ENCODE data around the gene MAPKBP1.

MAPKBP1 gene

DNA sequence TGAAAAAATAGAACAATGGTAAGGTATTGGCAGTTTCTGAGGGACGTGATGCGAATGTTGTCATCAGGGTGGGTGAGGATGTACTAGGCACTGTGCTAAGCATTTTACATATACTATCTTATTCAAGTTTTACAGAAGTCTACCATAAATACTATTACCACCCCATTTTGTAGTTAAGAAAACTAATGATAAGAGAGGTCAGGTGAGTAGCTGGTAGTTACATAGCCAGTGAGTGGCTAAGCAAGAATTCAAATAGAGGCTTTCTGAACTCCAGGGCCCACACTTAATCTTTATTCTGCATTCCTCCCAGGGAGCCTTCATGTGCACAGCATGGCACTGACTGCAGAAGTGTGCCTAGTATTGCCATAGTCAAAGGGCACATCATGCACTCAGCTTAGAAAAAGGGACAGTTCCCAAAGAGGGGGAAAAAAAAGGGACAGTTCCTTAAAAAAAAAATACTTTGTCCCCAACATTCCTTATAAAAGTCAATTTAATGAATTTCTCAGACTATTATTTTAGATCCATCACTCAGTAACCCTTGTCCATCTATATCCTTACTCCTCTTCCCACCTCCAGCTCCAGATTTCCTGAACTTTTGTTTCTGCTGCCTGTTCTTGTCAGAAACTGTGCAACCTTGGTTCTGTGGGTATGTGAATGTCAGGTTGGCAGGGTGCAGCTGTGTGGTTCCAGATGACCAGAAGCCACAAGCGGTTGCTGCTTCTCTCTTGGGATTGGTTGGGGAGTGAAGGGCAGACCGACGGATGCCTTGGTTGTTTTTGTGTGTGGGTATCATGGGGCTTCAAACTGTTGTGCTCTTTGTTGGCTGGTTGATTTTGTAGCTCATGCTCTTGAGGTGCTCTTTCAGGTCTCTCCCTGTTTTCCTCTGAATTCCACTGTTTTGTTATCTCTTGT is 8.3 kb downstream of the MAPKBP1 start:
- no peak for DNase-seq (ENCODE audit: low spot score)

DNA sequence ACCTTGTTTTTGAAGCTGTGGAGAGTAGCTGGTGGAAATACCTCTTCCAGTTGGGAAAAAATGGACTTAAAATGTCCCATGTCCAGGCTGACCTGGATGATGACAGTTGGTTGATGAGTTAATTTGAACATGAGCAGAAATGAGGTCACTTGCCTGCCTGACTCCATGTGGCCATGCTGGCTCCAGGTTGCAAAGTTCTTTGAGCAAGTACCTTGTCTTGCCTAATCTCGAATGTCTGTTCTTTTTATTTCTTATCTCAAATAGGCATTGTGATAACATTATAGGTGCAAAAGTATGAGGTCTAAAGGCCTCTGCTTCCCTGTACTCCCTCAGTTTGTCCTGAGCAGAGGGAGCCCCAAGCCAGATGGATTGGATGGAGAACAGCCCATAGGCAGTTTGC is 9.0 kb downstream of the MAPKBP1 start:
- DNase-seq (ENCODE audit: low spot score) = peak; percentile 86

DNA sequence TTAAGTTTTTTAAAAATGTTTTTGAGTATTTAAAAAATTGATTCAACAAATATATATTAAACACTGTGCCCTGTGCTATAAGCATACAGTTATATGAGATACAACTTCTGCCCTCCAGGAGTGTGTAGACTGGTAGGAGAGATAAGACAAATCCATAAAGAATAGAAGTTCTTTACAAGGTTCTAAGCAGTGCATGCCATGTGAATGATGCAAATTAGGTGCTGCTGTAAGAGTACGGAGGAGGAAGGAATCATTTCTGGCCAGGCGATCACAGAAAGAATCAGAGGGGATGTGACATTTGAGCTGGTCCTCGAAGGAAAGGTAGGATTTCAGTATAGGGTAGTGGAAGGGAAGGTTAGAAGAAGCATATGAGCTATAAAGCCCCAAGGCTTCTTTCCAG is 14.0 kb downstream of the MAPKBP1 start:
- no peak for DNase-seq (ENCODE audit: low spot score)

DNA sequence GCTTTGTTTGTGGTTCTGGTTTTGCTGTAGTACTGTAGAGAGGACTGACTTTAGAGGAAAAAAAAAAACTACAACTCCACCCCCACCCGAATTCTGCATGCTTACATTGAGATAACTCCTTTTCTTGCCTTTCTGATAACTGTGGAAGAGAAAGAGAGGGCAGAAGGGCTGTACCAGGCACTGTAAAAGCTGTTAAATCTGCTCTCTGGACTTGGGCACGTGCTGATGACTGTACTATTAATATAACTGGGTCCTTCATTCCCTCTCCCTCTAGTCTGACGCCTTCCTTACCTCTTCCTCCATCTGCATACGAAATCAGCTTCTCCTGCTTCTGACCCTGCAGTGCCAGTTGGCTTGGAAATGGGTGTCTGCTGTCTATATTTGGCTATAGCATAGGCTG is 15.0 kb downstream of the MAPKBP1 start:
- peak; percentile 29 for DNase-seq (ENCODE audit: low spot score)

DNA sequence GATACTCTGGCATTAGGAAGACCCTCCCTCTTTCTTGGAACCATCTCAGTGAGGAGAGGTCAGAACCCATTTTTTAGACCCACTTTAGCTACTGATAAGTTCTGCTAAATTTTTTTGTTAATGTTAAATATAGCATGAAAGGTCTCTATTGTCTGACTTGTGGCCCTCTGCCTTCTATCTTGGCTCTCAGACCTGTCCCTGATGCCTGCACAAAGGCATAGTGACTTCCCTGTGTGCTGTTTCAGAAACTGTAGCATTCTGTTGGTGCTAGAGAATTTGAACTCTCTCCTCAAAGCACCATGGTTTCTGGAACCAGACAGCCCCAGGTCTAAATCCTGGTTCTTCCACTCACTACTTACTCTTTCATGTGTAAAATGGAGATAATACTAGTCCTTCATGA is 15.4 kb downstream of the MAPKBP1 start:
- DNase-seq (ENCODE audit: low spot score) = no peak

DNA sequence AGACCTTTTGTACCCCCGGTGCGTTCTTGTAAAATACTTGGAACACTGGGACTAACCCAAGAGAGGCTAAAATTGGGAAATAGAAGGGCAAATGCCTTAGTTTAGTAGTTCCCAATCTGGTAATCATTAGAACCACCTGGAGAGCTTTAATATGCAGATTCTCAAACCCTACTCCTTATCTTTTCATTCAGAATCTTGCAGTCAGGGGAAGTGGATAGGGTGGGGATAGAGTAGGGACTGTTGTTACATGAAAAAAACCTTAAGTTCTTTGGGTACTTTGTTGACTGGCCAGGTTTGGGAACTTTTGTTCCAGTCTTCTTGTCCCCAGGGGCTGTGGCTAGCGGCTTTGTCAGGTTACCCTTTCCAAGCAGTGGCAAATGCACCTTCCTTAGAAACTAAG is 15.9 kb downstream of the MAPKBP1 start:
- DNase-seq (ENCODE audit: low spot score) = no peak

DNA sequence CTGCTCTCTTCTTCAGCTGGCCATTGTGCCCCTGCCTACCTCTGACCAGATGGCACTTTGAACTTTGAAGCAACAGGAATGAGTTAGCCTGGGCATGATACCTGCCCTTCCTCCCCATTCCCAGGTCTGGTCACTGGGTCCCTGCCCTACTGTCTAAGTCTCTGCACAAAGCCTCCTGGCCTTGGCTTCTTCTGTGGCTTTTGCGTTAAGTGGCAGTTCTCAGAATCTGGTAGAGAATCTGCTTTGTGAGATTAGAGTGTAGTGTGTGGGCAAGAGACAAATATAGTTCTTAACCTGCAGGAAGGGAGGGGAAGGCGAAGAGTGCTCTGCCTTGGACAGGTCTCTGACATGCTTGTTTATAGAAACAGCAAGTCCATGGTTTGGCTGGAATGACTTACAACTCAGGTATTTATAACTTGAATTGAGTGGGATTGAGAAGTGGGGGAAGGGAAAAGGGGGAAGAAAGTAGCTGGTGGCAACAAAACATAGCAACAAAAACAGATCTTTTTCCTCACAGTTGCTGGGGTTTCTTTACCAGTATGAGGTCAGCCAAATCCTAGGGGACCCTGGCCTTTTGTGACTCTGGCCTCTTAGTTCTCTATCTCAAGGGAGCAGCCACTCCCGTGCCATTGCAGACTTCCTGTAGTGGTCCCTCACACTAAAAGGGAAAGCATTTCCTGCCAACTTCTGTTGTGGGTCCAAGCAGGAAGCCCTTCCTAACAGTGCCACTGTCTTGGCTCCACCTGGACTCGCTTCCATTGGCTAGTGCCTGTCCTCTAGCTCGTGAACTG is 16.7 kb downstream of the MAPKBP1 start:
- DNase-seq (ENCODE audit: low spot score) = no peak

DNA sequence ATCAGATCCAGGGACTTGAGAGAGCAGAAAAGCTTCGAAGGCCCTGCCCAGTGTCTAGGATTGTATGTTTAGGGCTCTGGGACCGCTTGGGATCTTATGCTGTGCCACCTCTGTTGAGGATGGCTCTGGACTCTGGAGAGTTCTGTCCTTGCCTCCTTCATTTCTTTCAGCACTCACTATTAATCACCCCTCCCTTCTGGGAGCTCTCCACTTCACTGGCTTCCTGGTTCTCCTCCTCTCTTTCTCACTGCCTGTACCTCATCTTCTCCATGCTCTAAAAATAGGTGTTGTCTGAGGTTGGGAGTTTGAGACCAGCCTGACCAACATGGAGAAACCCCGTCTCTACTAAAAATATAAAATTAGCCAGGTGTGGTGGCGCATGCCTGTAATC is 17.3 kb downstream of the MAPKBP1 start:
- DNase-seq (ENCODE audit: low spot score) = no peak

DNA sequence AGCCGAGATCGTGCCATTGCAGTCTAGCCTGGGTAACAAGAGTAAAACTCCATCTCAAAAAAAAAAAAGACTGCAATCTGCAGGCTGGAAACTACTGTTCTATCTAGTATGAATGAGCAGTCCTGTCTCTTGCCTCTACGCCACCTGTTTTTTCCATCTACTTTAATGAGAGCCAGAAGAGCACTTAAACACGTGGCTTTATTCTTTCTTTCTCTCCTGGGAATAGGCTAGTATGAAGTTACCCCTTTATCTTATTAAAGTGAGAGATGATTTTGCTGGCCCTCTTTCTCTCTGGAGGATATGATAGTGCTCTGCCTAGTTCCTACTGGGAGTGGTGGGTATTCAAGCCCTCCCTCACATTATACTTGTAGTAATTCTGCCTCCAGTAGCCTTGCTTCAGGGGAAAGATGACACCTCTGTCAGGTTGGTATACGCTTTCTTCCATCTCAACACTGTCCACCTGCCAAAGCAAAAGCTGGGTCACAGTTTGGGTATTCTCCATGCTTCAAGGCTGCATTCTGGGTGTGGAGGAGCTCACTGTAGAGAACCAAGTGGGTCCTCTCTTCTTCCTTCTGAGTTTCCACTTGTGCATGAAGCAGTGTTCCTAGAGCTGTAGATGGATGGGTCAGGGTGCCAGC is 17.8 kb downstream of the MAPKBP1 start:
- no peak for DNase-seq (ENCODE audit: low spot score)

DNA sequence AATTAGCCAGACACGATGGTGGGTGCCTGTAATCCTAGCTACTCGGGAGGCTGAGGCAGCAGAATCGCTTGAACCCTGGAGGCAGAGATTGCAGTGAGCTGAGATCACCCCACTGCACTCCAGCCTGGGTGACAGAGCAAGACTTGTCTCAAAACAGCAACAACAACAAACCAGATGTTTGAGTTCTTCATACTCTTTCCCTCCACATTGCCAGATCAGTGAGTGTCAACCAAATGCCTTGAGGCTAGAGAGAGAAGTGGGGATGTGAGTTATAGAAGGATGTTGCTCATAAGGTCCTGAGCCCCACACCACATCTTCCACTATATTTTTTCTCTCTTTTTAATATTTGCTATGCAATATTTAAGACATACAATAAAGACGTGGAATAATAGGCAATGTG is 19.8 kb downstream of the MAPKBP1 start:
- no peak for DNase-seq (ENCODE audit: low spot score)

DNA sequence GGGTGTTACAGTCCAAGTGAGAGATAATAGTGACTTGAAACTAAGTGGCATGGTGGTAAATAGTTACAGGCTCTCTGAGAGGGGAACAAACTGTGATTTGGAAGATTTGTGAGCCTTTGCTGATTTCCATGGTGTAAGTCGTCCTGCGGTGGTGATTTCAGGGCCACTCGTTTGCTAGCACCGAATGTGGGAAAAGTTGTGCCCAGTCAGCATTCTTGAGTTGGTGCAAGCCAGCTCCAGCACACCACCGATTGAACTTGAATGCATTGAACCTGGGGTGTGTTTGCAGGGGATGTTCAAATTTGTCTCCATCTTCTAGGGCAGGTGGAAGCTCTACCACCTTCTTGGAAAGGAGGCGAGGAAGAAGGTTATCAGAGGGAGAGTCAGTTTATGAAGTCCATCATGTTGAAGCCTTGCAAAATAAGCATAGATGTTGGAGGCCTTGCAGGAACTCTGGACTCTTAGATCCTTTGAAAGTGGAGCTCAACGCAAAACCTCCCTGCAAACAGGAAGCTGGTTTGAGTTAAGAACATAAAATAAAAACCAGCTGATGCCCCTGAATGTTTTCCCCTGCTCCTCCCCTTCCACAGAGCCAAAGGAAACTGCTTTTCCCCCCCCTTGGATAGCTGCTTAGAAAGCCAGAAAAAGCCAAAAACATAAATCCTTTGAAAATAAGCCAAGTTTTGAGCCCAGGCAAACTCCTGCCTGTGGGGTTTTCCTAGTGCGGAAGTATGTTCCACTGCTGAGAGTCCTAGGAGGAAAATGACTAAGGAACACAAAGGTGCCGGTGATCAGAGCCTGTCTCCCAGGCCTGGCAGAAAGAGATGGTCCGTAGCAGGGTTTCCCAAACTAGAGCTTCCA is 21.9 kb downstream of the MAPKBP1 start:
- DNase-seq (ENCODE audit: low spot score) = no peak

DNA sequence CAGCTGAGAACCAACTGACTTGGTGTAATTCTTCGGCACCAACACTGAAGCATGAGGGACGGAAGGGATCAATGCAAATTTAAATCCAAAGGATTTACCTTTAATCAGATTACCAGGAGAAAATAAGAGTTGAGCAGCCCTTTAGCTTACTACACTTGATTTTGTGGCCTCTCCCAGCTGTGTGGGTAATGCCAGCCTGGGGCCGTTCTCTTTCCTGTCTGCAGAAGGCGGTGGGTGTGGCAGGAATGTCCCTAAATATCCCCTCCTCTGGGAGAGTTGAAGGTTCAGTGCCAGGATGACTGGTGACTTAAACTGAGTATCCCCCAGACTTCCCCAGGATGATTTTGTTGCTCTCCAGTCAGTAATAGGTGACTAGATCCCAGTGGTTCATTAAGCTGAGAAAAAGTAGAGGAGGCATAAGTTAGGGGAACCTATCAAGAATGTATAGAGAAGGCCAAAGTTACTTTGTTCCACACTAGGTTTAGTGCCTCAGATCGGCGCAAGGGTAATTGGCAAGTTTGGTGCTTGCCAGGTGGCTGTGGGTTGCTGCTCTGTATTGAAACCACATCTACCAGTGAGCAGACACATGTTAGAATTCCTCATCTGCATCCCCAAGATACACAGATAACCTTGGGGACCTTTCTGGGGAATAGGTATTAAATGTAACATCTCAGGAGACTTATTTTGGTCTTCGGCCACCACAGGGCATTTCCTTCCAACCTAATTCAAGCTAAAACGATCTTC is 23.1 kb downstream of the MAPKBP1 start:
- no peak for DNase-seq (ENCODE audit: low spot score)

DNA sequence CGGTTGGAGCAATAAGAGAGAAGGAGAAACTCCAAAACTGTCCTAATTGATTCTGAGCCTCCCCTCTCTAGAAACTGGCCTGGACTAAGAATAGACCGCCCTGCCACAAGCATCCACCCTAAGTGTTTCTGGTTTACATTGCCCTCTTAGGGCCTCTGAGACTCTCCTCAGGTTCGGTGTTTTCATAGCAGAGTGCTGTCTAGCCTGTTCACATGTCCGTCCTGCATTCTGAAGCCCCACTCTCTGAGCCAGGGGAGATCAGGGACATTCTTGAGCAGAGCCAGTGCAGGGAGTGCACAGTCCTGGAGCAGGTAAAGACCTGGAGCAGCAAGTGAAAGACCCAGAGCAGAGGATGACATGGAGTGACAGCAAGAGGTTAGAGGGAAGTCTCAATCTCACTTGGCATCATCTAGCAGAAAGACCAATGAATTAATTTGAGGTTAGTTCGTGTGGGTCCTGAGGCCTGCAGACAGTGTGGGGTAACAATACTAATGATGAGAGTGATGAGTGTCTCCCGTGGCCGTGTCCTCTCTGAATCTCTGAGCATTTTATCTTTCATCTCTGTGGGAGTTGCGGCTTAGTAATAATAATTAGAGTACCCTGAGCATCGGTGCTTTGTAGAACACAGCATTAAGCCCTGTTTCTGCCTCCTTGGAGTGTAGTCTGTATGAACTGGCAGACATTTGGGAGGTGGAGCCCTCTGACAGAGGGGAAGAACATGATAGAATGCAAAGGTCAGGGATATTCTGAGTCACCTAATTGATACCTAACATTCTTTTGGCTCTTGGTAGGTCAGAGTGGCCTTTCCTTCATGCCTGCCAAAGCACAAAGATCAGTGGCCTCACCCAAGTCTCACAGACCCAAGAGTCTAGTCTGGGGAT is 24.6 kb downstream of the MAPKBP1 start:
- no peak for DNase-seq (ENCODE audit: low spot score)

DNA sequence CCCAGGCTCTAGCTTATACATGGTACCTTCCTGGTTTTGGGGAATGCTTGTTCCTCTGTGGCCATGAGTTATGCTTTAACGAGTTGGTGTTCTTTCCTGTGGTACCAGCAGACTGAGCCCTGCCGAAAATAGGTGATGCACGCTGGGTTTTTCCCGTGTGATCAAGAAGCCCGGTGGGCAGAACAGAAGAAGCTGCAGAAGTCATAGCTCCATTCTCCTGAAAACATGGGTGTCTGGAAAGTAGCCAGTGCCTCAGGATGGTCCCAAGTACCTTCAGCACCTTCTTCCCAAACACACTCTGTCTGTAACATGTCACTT is 25.2 kb downstream of the MAPKBP1 start:
- DNase-seq (ENCODE audit: low spot score) = no peak

DNA sequence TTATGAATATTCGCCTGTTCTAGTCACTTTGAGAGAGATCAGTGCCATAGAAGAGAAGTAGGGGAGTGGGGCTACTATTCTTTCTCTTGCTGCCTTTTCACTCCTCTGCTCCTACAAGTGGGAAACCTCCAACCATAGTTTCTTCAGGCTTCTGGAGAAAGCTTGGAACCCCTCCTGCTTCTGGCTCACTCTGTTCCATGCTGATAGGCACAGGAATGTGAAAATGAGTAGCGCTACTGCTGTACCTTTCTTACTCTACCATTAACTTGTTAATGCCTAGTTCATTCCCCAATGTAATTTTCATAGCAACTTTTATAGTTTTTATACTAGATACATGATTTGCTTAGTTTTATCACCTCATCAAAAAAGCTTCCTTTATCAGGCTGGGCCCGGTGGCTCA is 26.9 kb downstream of the MAPKBP1 start:
- no peak for DNase-seq (ENCODE audit: low spot score)

DNA sequence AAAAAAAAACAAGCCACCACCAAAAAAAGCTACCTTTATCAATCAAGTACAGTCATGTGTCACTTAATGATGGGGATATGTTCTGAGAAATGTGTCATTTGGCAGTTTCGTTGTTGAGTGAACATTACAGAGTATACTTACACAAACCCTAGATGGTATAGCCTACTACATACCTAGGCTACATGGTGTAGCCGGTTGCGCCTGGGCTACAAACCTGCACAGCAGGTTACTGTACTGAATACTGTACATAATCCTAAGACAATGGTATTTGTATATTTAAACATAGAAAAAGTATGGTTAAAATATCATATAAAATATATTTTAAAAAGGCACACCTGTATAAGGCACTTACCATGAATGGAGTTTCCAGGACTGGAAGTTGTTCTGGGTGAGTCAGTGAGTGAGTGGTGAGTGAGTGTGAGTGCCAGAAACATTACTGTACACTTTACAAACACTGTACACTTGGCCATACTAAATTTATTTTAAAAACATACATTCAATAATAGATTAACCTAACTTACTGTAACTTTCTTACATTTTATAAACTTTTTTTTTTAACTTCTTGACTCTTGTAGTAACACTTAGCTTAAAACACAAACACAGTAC is 27.7 kb downstream of the MAPKBP1 start:
- DNase-seq (ENCODE audit: low spot score) = no peak

DNA sequence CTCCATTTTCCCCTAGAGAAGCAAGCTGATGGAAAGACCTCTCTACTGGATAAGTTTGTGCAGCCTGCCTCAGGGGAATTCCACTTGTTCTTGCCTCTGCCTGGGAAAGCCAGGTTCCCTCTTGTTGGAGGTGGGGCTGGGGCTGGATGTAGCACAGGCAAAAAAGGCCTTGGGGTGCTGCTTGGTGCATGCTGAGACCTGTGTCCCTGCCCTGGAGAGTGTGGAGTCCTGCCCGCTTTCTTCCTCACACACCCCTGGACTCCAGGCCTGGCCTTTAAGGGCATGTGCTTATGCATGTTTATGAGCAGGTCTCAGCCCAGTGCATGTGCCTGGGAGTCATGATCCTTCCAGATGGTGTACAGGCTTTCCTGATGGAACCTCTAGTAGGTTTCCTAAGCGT is 30.1 kb downstream of the MAPKBP1 start:
- no peak for DNase-seq (ENCODE audit: low spot score)

DNA sequence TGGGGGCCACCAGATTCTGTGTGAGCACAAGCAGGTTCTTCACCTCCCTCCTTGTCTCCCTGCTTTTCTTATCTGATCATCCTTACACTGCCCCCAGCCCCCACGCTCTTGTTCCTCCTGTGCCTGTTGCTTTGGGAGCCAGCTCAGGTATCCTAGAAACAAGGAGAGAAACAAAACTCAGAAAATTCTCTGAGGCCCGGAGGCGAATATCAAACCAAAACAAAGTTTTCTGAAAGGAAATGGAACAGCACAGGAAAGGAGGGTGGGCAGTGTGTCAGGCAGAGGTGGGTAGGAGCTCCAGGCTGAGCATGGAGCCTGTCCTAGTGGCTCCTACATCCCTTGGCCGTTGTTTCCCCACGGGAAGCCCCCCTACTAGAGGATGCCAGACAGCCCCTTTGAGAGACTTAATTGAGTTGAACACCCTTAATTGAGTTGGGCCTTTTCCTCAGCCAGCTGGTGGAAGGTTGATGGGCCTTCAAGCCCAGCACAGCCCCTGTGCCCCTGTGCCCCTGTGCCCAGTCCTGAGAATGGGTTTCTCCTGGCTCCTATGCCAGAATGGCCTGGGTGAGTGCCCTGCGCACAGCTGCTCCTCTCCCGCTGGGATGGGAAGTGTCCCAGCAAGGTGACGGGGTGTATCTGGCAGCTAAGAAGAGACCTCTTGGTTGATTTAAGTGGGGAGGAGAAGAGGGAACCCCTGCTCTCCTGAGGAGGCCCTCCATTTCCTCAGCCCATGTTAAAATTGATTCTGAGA is 30.8 kb downstream of the MAPKBP1 start:
- no peak for DNase-seq (ENCODE audit: low spot score)

DNA sequence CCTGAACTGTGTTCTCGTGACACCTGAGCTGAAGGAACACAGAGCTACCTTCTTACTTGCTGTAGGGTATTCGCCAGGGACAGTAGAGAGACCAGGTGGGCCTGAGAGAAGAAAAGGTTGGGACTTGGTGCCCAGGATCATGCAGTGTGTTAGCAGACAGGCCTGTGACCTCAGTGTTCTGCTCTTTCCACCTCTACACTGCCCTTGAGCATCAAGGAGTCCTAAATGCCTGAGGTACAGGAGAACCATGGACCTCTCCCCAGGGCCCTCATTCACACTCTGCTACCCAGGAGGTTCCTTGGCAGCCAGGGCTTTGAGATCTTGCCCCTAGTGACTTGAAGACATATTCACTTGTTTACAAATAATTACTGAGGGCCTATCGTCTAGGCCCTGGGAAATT is 31.4 kb downstream of the MAPKBP1 start:
- DNase-seq (ENCODE audit: low spot score) = no peak
